Astrocyte (in vitro differentiated cells and primary cell): ENCODE data around the gene SRGN.

Source experiments
- CTCF ChIP-seq: IDR thresholded peaks from 2 replicates; pipeline ENCODE4 v1.5.1; 2011; ENCODE audit warnings: low read depth, mild to moderate bottlenecking, inconsistent platforms, low read length, moderate library complexity; ENCODE audit not compliant: insufficient read depth
- EZH2 ChIP-seq: IDR thresholded peaks from 2 replicates; pipeline ENCODE4 v1.6.1; 2012; ENCODE audit warnings: mild to moderate bottlenecking, low read length, inconsistent platforms; ENCODE audit not compliant: insufficient read depth

DNA sequence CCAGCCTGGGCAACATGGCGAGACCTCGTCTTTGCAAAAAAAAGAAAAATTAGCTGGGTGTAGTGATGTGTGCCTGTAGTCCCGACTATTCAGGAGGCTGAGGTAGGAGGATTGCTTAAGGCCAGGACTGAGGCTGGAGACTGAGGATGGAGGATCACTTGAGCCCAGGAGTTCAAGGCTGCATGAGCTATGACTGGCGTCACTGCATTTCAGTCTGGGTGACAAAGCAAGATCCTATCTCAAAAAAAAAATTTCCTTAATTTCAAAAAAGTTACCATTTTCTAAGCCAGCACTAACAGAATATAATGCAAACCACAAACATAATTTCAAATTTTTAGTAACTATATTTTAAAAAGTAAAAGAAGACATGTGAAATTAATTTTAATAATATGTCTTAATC lies 13.4 kb upstream of the SRGN start:
- TF ChIP-seq CTCF, result no peak
- no peak for TF ChIP-seq EZH2
